Fibroblast of lung (primary cell): ENCODE data around the gene SERPINB2. TPM values are rescaled to one million over a fixed set of nuclear protein-coding genes. Genes with fewer than 3 reads are reported as not detected.

Source experiments
- DNase-seq, 2 donors: peaks; one replicate each; pipeline versions ENCODE4 v3.0.0 to v3.0.0-alpha.2; 2010; ENCODE audit warnings: low read depth in 2 of 2
- H2AFZ ChIP-seq: 2 replicates; pipeline ENCODE4 v1.5.1; 2012; ENCODE audit warnings: low read length, control low read depth, inconsistent platforms
- H3K27ac ChIP-seq: 2 replicates; pipeline ENCODE4 v1.5.1; 2011; ENCODE audit warnings: low read length, control low read depth; ENCODE audit not compliant: insufficient read depth
- H3K27me3 ChIP-seq: 2 replicates; pipeline ENCODE4 v1.5.1; 2011; ENCODE audit warnings: mild to moderate bottlenecking, low read length; ENCODE audit not compliant: control insufficient read depth, insufficient read depth
- H3K36me3 ChIP-seq: 2 replicates; pipeline ENCODE4 v1.5.1; 2011; ENCODE audit warnings: low read length; ENCODE audit not compliant: control insufficient read depth, insufficient read depth
- H3K4me1 ChIP-seq: 2 replicates; pipeline ENCODE4 v1.5.1; 2011; ENCODE audit warnings: low read length; ENCODE audit not compliant: control insufficient read depth, insufficient read depth; ENCODE audit errors: extremely low read depth
- H3K4me2 ChIP-seq: 2 replicates; pipeline ENCODE4 v1.5.1; 2011; ENCODE audit warnings: low read length, control low read depth; ENCODE audit not compliant: insufficient read depth; ENCODE audit errors: extremely low read depth
- H3K4me3 ChIP-seq, 4 experiments: fragments of 200-600 bp in 1 of 4; sonication (generic) in 1 of 4; replicated peaks in 1 of 4; 2 replicates each; pipeline ENCODE4 v1.5.1; 2011 to 2016; ENCODE audit warnings: low read length in 4 of 4, low read depth in 3 of 4, mild to moderate bottlenecking in 3 of 4, control low read depth in 2 of 4, inconsistent platforms in 1 of 4, mixed read lengths in 1 of 4; ENCODE audit not compliant: insufficient read depth in 1 of 4; ENCODE audit errors: control extremely low read depth in 1 of 4
- H3K79me2 ChIP-seq: 2 replicates; pipeline ENCODE4 v1.5.1; 2012; ENCODE audit warnings: mild to moderate bottlenecking, low read length, inconsistent platforms; ENCODE audit not compliant: control insufficient read depth, insufficient read depth
- H3K9ac ChIP-seq: 2 replicates; pipeline ENCODE4 v1.5.1; 2011; ENCODE audit warnings: mild to moderate bottlenecking, low read length, control low read depth; ENCODE audit not compliant: insufficient read depth
- H3K9me3 ChIP-seq: 2 replicates; pipeline ENCODE4 v1.5.1; 2012; ENCODE audit warnings: low read depth, low read length; ENCODE audit not compliant: control insufficient read depth, insufficient read depth
- H4K20me1 ChIP-seq: 2 replicates; pipeline ENCODE4 v1.5.1; 2011; ENCODE audit warnings: low read length; ENCODE audit not compliant: control insufficient read depth, insufficient read depth; ENCODE audit errors: extremely low read depth
- CTCF ChIP-seq, 2 donors: IDR thresholded peaks in 1 of 2; conservative IDR thresholded peaks in 1 of 2; 1 replicate in 1 of 2; 2 replicates in 1 of 2; pipeline ENCODE4 v1.5.1; 2011 to 2012; ENCODE audit warnings: low read length in 2 of 2, control low read depth in 1 of 2, inconsistent platforms in 1 of 2, low read depth in 1 of 2, mild to moderate bottlenecking in 1 of 2
- EZH2 ChIP-seq: IDR thresholded peaks from 2 replicates; pipeline ENCODE4 v1.5.1; 2012; ENCODE audit warnings: low read length, control low read depth, mild to moderate bottlenecking; ENCODE audit errors: missing control alignments
- polyA plus RNA-seq, 2 donors: library from polyadenylated mRNA; depleted of rRNA in 1 of 2; stranded (reverse) in 1 of 2; unstranded in 1 of 2; fragments of >200 nt; gene quantifications; 2 replicates each; pipeline ENCODE4 v1.2.1, GENCODE V29; 2011 to 2012; ENCODE audit warnings: missing spikeins in 1 of 2
- total RNA-seq: library from RNA; depleted of rRNA; stranded (reverse); fragments of >200 nt; gene quantifications from 2 replicates; pipeline ENCODE4 v1.2.1, GENCODE V29; 2014

Gene SERPINB2
- total and polyA plus RNA-seq, 2 donors (not counting 1 experiment from before 2014, with no cell fraction given): 12.1 to 25.0 TPM

GRCh38 chr18:63906056-63906455 lies 18.6 kb downstream of the SERPINB2 start:
- Histone ChIP-seq H3K4me3 (no peak overlapping the region), H4K20me1 (no peaks in the 10 kb centered on the region), H3K36me3 (no peaks in the 10 kb centered on the region), H3K9me3 (no peaks in the 10 kb centered on the region), H3K27ac (no peak overlapping the region), H3K4me1 (no peaks in the 10 kb centered on the region), H3K27me3 (no peaks in the 10 kb centered on the region), H3K79me2 (no peaks in the 10 kb centered on the region), H3K4me2 (no peak overlapping the region), H2AFZ (no peak overlapping the region), H3K9ac (no peak overlapping the region)
- no peak for DNase-seq
- TF ChIP-seq CTCF (conservative IDR thresholded peaks at IDR 0.05 in 1 of 2, IDR thresholded peaks at IDR 0.05 in 1 of 2; ENCODE audit: low read depth in 1 of 2, low read length in 2 of 2) (no peak), EZH2 (no peak)

- Histone ChIP-seq H3K4me2 (no peak within 1 kb of the TSS), H3K36me3 (no peaks in the 10 kb centered on the region), H3K27ac (no peak within 1 kb of the TSS), H3K4me1 (no peaks in the 10 kb centered on the region), H3K9ac (no peak within 1 kb of the TSS), H3K79me2 (no peaks in the 10 kb centered on the region), H4K20me1 (no peaks in the 10 kb centered on the region), H3K4me3 (no peak within 1 kb of the TSS), H3K27me3 (no peaks in the 10 kb centered on the region), H2AFZ (no peak within 1 kb of the TSS), H3K9me3 (no peaks in the 10 kb centered on the region)
- TF ChIP-seq EZH2 (no peak), CTCF (conservative IDR thresholded peaks at IDR 0.05 in 1 of 2, IDR thresholded peaks at IDR 0.05 in 1 of 2; ENCODE audit: low read depth in 1 of 2, low read length in 2 of 2) (no peak)
- DNase-seq: no peak
Measured at GRCh38 chr18:63907664-63908063, 20.2 kb downstream of the SERPINB2 start, which contains the start of gene SERPINB10. TSS of gene SERPINB10 (plus strand) at chr18:63907958. CDS start at chr18:63915511, 7,553 bp downstream.

- Histone ChIP-seq H3K79me2 (no peaks in the 10 kb centered on the region), H3K4me1 (no peaks in the 10 kb centered on the region), H3K9me3 (no peaks in the 10 kb centered on the region), H3K27me3 (no peaks in the 10 kb centered on the region), H3K4me2 (no peak overlapping the region), H3K4me3 (no peak overlapping the region), H2AFZ (no peak overlapping the region), H3K9ac (no peak overlapping the region), H3K36me3 (no peaks in the 10 kb centered on the region), H4K20me1 (no peaks in the 10 kb centered on the region), H3K27ac (no peak overlapping the region)
- TF ChIP-seq EZH2 (no peak), CTCF (conservative IDR thresholded peaks at IDR 0.05 in 1 of 2, IDR thresholded peaks at IDR 0.05 in 1 of 2; ENCODE audit: low read depth in 1 of 2, low read length in 2 of 2) (no peak)
- no peak for DNase-seq
Measured at GRCh38 chr18:63908858-63909257, 21.4 kb downstream of the SERPINB2 start.
